Endothelial cell of umbilical vein (primary cell): ENCODE results near the gene ATP9B. TPM values are rescaled to one million over a fixed set of nuclear protein-coding genes. Genes with fewer than 3 reads are reported as not detected.

Experiments used
- BruUV-seq: library from RNA; stranded (reverse); fragments of 400-500 nt; replicated peaks from 2 replicates; lab custom pipeline; 2021; lab: Mats Ljungman, UMichigan
- CTCF ChIA-PET: fragments of 300-600, 350-600 bp; sonication (Branson Sonifier 250); formaldehyde crosslinking; loops from one replicate; lab custom pipeline; 2021; ENCODE audit warnings: antibody characterized with exemption, inconsistent platforms; lab: Charles Lee
- POLR2A ChIA-PET: fragments of 300-600, 350-600 bp; sonication (Branson Sonifier 250); formaldehyde crosslinking; loops from one replicate; lab custom pipeline; 2021; ENCODE audit warnings: antibody characterized with exemption, inconsistent platforms; lab: Charles Lee
- DNase-seq: peaks from one replicate; pipeline ENCODE4 v3.0.0-alpha.2; 2011; ENCODE audit warnings: low read depth, low spot score
- FAIRE-seq: peaks from 2 replicates; lab custom pipeline; 2011; peaks lifted over from hg19 to GRCh38; lab: Jason Lieb, UNC
- H2AFZ ChIP-seq: 2 replicates; pipeline ENCODE4 v1.6.0; 2012; ENCODE audit warnings: low read depth, low read length, control low read depth, inconsistent platforms
- H3K27ac ChIP-seq: 2 replicates; pipeline ENCODE4 v1.5.1; 2011; ENCODE audit warnings: low read depth, mild to moderate bottlenecking, control low read depth, low read length, moderate library complexity; ENCODE audit not compliant: insufficient read depth
- H3K27me3 ChIP-seq, 2 experiments: 2 replicates each; pipeline versions ENCODE4 v1.6.0 to v1.6.1; 2011; ENCODE audit warnings: low read length in 2 of 2, mixed read lengths in 1 of 2; ENCODE audit not compliant: control insufficient read depth in 2 of 2, insufficient read depth in 2 of 2
- H3K36me3 ChIP-seq, 2 experiments: 2 replicates in 1 of 2; 3 replicates in 1 of 2; pipeline ENCODE4 v1.5.1; 2011; ENCODE audit warnings: low read length in 2 of 2, mild to moderate bottlenecking in 1 of 2, moderate library complexity in 1 of 2; ENCODE audit not compliant: control insufficient read depth in 2 of 2, insufficient read depth in 2 of 2; ENCODE audit errors: extremely low read depth in 1 of 2
- H3K4me1 ChIP-seq: 3 replicates; pipeline ENCODE4 v1.5.1; 2011; ENCODE audit warnings: mild to moderate bottlenecking, low read length; ENCODE audit not compliant: control insufficient read depth, insufficient read depth; ENCODE audit errors: extremely low read depth
- H3K4me2 ChIP-seq: 2 replicates; pipeline ENCODE4 v1.6.1; 2011; ENCODE audit warnings: low read length, control low read depth, mixed read lengths; ENCODE audit not compliant: insufficient read depth
- H3K4me3 ChIP-seq, 3 experiments: fragments of 200-600 bp in 1 of 3; sonication (generic), shearing (Covaris generic) in 1 of 3; replicated peaks in 1 of 3; 2 replicates each; pipeline ENCODE4 v1.5.1; 2011 to 2016; ENCODE audit warnings: control low read depth in 3 of 3, low read length in 3 of 3, mild to moderate bottlenecking in 2 of 3, inconsistent platforms in 1 of 3, low read depth in 1 of 3, moderate library complexity in 1 of 3; ENCODE audit not compliant: insufficient read depth in 1 of 3
- H3K79me2 ChIP-seq: 2 replicates; pipeline ENCODE4 v1.6.0; 2012; ENCODE audit warnings: low read length, inconsistent platforms; ENCODE audit not compliant: control insufficient read depth, insufficient read depth
- H3K9ac ChIP-seq: replicated peaks from 2 replicates; pipeline ENCODE3; 2011; ENCODE audit warnings: low read length, control low read depth; ENCODE audit not compliant: insufficient read depth; ENCODE audit errors: extremely low read depth
- H3K9me1 ChIP-seq: replicated peaks from 3 replicates; pipeline ENCODE4 v1.6.0; 2011; ENCODE audit warnings: mild to moderate bottlenecking, low read length; ENCODE audit not compliant: control insufficient read depth, insufficient read depth; ENCODE audit errors: extremely low read depth
- H3K9me3 ChIP-seq: replicated peaks from 2 replicates; pipeline ENCODE4 v1.5.1; 2012; ENCODE audit warnings: low read length, inconsistent platforms; ENCODE audit not compliant: control insufficient read depth, insufficient read depth
- H4K20me1 ChIP-seq: replicated peaks from 2 replicates; pipeline ENCODE3; 2011; ENCODE audit warnings: mild to moderate bottlenecking, low read length; ENCODE audit not compliant: control insufficient read depth, insufficient read depth; ENCODE audit errors: extremely low read depth
- EZH2 ChIP-seq: IDR thresholded peaks from 2 replicates; pipeline ENCODE4 v1.6.1; 2012; ENCODE audit warnings: borderline replicate concordance, low read depth, mild to moderate bottlenecking, moderate library complexity, low read length, inconsistent platforms; ENCODE audit not compliant: severe bottlenecking
- GATA2 ChIP-seq: IDR thresholded peaks from 2 replicates; pipeline ENCODE4 v1.7.0; 2011; ENCODE audit warnings: low read depth, mild to moderate bottlenecking, moderate library complexity, mixed read lengths, low read length; ENCODE audit not compliant: insufficient read length, insufficient read depth
- JUN ChIP-seq: IDR thresholded peaks from 2 replicates; pipeline ENCODE4 v1.6.1; 2011; ENCODE audit warnings: borderline replicate concordance, low read depth; ENCODE audit not compliant: insufficient read length, insufficient read depth
- MAX ChIP-seq: IDR thresholded peaks from 2 replicates; pipeline ENCODE4 v1.6.1; 2011; ENCODE audit not compliant: insufficient read depth, insufficient read length
- POLR2A ChIP-seq: IDR thresholded peaks from 2 replicates; pipeline ENCODE4 v1.6.1; 2012; ENCODE audit warnings: low read depth, mild to moderate bottlenecking, control low read depth, low read length
- POLR2AphosphoS5 ChIP-seq: IDR thresholded peaks from 2 replicates; pipeline ENCODE4 v1.6.1; 2012; ENCODE audit warnings: low read depth, mild to moderate bottlenecking, control low read depth, low read length, moderate library complexity; ENCODE audit not compliant: insufficient read depth
- dilution Hi-C: fragments of 300-500 bp; cut with MboI; formaldehyde crosslinking; loops from one replicate; pipeline ENCODE4 v1.15.0; 2019; ENCODE audit warnings: low sequenced_read_pairs; ENCODE audit not compliant: extremely low pct_ligation_motif_present
- intact Hi-C: fragments of 100-400 bp; cut with micrococcal nuclease; formaldehyde crosslinking; loops from one replicate; pipeline ENCODE4 v1.10.0; 2022
- polyA plus RNA-seq, 4 experiments: library from polyadenylated mRNA; depleted of rRNA in 3 of 4; stranded (reverse) in 3 of 4; unstranded in 1 of 4; fragments of >200 nt; gene quantifications; 2 replicates each; pipeline versions ENCODE4 v1.2.1 to v1.2.3, GENCODE V29; 2011 to 2012; ENCODE audit warnings: missing spikeins in 1 of 4
- total RNA-seq: library from RNA; stranded (reverse); gene quantifications from 2 replicates; pipeline ENCODE4 v1.2.3, GENCODE V29; 2021
- TF ChIP-seq, protein P1 (sequence below), 2 donors: IDR thresholded peaks; 1 replicate in 1 of 2; 2 replicates in 1 of 2; pipeline ENCODE4 v1.5.1; 2011; ENCODE audit warnings: low read length in 2 of 2, mild to moderate bottlenecking in 2 of 2, moderate library complexity in 2 of 2, control low read depth in 1 of 2, inconsistent platforms in 1 of 2, low read depth in 1 of 2; ENCODE audit not compliant: insufficient read depth in 1 of 2; ENCODE audit errors: extremely low read depth in 1 of 2

Gene ATP9B
- total and polyA plus RNA-seq, 2 donors (not counting 3 experiments of a cell fraction or from before 2014, with no cell fraction given) = 14.6 to 18.2 TPM

- FAIRE-seq (no peak), DNase-seq (no peak)
- Histone ChIP-seq H3K27me3 (no peaks in the 10 kb centered on the region), H3K4me1 (no peaks in the 10 kb centered on the region), H3K27ac (no peak overlapping the region), H3K36me3 (peaks cover 0 to 18% of the 10 kb centered on the region in 2 experiments), H3K79me2 (no peaks in the 10 kb centered on the region), H4K20me1 (no peaks in the 10 kb centered on the region), H3K4me3 (no peak overlapping the region), H3K9ac (no peak overlapping the region), H2AFZ (no peak overlapping the region), H3K9me1 (no peaks in the 10 kb centered on the region), H3K9me3 (no peaks in the 10 kb centered on the region), H3K4me2 (no peak overlapping the region)
- CTCF ChIA-PET = no interaction called here
- TF ChIP-seq EZH2 (no peak), MAX (no peak), GATA2 (no peak), POLR2A (no peak), JUN (no peak), POLR2AphosphoS5 (no peak)
- TF ChIP-seq, protein P1, sequence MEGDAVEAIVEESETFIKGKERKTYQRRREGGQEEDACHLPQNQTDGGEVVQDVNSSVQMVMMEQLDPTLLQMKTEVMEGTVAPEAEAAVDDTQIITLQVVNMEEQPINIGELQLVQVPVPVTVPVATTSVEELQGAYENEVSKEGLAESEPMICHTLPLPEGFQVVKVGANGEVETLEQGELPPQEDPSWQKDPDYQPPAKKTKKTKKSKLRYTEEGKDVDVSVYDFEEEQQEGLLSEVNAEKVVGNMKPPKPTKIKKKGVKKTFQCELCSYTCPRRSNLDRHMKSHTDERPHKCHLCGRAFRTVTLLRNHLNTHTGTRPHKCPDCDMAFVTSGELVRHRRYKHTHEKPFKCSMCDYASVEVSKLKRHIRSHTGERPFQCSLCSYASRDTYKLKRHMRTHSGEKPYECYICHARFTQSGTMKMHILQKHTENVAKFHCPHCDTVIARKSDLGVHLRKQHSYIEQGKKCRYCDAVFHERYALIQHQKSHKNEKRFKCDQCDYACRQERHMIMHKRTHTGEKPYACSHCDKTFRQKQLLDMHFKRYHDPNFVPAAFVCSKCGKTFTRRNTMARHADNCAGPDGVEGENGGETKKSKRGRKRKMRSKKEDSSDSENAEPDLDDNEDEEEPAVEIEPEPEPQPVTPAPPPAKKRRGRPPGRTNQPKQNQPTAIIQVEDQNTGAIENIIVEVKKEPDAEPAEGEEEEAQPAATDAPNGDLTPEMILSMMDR (IDR thresholded peaks at IDR 0.05; ENCODE audit: extremely low read depth in 1 of 2, insufficient read depth in 1 of 2, low read depth in 1 of 2, low read length in 2 of 2) = no peak
- intact Hi-C loops = no loop called here
- BruUV-seq = no TSS peak
- dilution Hi-C loops = no loop called here
- POLR2A ChIA-PET = no interaction called here
Observed at GRCh38 chr18:79345366-79345765, 276.2 kb downstream of the ATP9B start.
